Stimulated activated naive CD8-positive, alpha-beta T cell treated with anti-CD3 and anti-CD28 coated beads, Interleukin-15, Interleukin-2, amounts not matched to agents 100 U/mL and 50 U/mL, for 24 hours (primary cell): ENCODE measurements around the gene FSHR.

Source experiments
- ATAC-seq: fragments of 150-1000 bp; cut with Tn5 transposase; one replicate; pipeline ENCODE4 v1.10.0; 2021
- DNase-seq: peaks from one replicate; pipeline ENCODE4 v3.0.0; 2021

The FSHR gene

GRCh38 chr2:48954311-48954710, 200.0 kb downstream of the FSHR start:
- DNase-seq (no peak), ATAC-seq (no peak)

DNA sequence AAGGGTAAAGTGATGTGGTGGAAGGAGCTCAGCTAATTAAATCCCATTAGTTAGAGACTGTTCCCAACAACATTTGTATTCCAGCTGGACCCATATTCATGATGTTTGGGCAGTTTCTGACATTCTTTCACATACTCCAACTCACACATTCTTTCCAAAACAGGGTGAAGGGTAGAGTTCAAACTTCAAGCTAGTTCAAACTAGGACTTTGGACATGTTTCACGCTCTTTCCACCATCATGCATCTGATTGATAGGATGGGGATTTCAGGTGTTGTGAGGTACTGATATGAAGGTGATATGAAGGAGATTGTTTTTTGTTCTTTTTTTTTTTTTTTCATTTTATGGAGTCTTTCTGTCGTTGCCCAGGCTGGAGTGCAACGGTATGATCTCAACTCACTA, 201.7 kb downstream of the FSHR start:
- ATAC-seq (no peak), DNase-seq (no peak)

DNA sequence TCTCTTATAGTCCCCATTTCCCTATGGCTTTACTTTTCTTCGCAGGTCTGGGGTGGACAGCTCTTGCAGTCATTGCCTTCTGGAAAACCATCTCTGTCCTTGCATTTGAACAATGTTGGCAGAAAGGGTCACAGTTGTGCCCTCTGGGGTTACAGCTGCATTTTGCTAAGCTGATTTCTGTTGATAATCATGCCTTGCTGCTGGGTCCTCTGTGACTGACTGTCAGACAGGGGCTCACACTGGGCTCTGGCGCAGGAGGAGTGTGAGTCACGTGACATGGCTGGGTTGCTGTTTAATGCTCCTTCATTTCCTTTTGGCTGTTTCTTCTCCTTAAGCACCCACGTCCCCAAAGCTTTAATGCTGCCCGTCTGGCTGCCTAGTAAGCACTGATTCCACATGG, 202.2 kb downstream of the FSHR start:
- ATAC-seq (no peak), DNase-seq (no peak)

- DNase-seq (no peak), ATAC-seq (no peak)
Observed at GRCh38 chr2:48948400-48949125, 205.8 kb downstream of the FSHR start.

GRCh38 chr2:48946449-48947048, 207.8 kb downstream of the FSHR start:
- ATAC-seq (peak; percentile 69), DNase-seq (peak; percentile 4)

DNA sequence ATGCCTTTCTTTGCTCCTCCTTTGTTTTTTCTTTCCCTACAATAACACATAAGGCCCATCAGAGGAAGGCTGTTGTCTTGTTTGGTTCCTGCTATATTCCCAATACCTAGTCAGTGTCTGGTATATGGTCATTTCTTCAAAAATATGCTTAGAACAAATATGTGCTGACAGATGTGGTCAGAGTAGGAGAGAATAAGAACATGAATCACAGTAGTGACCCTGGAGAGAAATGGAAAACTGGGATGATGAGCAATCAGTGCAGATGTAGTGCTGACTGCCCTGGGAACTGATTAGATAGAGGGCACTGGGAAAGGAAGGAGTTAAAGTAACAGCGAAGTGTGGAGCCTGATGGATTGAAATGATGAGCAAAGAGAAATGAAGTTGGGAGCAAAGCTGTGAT, 209.4 kb downstream of the FSHR start:
- no peak for ATAC-seq
- DNase-seq = no peak

DNA sequence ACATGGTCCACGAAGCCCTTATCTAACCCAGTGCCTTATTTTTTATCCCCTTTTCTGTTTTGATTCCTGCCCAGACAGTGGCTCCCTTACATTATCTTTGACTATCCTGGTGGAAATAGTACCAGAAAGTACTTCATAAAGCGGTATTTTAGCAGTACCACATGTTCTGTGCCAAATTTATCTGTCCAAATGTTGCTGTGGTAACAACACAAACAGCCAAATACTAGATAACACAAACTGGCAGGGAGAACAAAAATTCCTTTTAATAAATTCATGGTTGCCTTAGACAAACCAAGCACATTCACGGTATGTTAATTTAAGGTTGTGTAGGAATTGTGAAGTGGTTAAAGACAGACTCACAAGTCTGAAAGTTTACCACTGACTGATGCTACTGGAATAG, 210.9 kb downstream of the FSHR start:
- ATAC-seq (no peak), DNase-seq (no peak)

DNA sequence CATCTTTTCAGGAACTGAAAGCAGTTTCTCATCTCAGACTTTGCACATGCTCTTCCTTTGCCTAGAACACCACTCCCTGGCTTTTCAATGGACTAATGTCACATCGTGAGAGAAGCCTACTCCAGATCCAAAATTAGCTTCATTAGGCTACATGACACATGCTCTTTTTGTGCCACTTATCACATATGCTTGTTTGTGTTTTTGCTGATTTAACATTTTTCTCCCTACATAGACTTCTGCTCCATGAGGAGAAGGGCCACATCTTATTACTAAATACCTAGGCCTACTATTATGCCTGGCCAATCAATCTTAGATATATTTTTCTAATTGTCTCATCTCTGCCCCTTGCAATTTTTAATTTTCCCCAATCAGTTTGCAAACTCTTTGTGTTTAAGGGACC, 212.4 kb downstream of the FSHR start:
- DNase-seq (no peak), ATAC-seq (no peak)

- no peak for DNase-seq
- ATAC-seq = no peak
Observed at GRCh38 chr2:48941456-48941855, 212.9 kb downstream of the FSHR start.

DNA sequence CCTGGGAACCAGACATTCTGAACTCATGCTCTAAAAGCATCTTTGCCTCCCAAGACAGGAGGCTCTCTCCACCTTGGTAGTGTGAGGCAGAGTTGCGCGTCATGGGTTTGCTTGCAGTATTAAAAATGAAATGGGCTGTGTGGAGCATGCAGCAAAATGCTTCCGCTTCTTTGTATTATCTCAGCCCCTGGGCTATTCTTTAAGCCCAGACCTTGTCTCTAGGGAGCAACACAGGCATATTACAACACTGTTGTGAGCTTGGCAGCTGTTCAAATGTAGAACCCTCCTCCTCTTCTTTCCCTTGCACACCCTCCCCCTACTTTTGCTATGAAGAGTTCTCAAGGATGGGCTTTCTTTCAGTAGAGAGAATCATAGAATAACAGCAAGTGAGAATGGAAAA, 213.7 kb downstream of the FSHR start:
- ATAC-seq (no peak), DNase-seq (no peak)

GRCh38 chr2:48939232-48939631, 215.1 kb downstream of the FSHR start:
- DNase-seq (no peak), ATAC-seq (no peak)

GRCh38 chr2:48938231-48938630, 216.1 kb downstream of the FSHR start:
- ATAC-seq (no peak), DNase-seq (no peak)

DNA sequence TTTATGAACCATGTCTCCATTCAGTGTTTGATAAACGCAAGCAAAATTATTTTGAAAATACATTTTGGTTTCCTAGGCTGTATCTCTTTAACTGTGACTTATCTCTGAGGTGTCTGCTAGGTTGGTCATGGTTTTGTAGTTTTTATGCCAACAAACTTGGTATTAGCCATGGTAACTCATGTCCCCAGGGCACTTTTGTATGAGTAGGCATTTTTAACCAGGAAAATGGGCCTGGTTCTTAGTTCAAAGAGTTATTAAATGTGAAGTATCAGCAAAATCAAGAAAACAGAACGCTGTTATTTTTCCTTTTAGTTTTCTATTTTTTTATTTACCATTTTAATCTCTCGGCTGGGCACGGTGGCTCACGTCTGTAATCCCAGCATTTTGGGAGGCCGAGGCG, 219.5 kb downstream of the FSHR start:
- DNase-seq (no peak), ATAC-seq (no peak)

DNA sequence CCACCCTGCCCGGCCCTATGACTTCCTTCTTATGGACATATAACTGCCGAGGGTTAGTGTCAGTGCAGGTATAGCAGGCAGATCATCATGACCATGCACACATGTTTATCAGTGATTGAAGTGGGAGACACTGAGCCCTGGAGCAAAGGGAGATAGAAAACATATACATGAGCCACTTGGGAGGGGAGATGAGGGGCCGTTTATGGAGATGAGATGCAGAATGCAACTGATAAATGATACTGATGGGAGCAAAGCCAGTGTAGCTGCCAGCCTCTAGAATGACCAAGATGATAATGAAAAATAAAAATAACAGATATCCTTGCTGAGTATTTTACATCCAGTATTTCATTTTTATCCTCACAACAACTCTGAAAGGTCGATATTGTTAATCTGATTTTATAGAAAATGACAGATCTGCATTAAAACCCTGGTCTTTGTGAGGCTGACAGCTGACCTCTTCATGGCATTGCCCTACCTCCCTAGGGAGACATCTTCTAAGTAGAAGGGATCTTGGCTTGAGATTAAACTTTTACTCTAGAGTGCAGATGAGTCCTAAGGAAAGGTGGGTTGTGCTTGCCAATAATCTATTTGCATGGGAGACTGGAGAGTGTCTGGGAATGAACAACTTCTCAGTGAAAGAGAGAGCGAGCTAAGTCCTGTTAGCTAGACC, 220.4 kb downstream of the FSHR start:
- no peak for ATAC-seq
- DNase-seq = no peak

DNA sequence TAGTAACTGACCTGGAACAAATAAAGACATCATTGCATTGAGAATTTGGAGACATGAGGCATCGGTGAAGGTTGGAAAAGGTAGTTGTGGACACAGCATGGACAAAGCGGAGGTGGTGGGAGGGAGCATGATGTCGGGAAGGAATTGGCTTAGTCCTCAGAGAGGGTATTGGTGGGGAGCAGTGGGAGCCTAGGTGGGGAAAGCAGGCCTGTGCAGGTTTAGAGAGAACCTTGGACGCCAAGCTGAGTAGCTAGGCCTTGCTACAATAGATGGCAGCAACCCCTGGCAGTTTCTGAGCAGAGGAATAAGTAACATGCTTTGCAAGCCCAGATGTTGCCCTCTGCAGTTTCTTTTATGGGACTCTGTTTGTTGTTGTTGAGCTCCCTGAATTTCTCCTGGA, 221.6 kb downstream of the FSHR start:
- DNase-seq = no peak
- ATAC-seq = no peak

GRCh38 chr2:48929571-48930301, 224.6 kb downstream of the FSHR start:
- ATAC-seq (no peak), DNase-seq (no peak)

DNA sequence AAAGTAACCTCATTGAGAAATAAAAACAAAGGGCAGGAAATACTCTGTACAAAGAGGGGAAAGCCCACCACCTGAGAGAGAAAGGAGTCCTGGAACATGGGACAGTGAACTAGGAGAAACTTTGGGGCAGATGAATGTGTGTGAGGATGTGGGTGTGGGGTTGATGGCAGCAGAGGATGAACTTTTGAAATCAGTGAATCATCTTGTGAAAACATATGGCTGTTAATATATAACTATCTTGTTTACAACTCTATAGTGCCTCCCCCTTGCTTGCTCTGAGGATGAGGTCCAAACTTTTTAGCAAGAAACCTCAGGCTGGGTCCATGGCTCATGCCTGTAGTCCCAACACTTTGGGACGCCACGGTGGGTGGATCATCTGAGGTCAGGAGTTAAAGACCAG, 227.0 kb downstream of the FSHR start:
- ATAC-seq = no peak

GRCh38 chr2:48915884-48916283, 238.4 kb downstream of the FSHR start:
- ATAC-seq = no peak

More for the DNA sequence above, 227.0 kb downstream of the FSHR start:
- DNase-seq = no peak

GRCh38 chr2:48915227-48915626, 239.1 kb downstream of the FSHR start:
- DNase-seq = no peak
- ATAC-seq = no peak

More at GRCh38 chr2:48915884-48916283, 238.4 kb downstream of the FSHR start:
- no peak for DNase-seq

- no peak for DNase-seq
- ATAC-seq = no peak
Observed at GRCh38 chr2:48914477-48915089, 239.7 kb downstream of the FSHR start.
